ENCODE data around the gene LRIG1.

DNA sequence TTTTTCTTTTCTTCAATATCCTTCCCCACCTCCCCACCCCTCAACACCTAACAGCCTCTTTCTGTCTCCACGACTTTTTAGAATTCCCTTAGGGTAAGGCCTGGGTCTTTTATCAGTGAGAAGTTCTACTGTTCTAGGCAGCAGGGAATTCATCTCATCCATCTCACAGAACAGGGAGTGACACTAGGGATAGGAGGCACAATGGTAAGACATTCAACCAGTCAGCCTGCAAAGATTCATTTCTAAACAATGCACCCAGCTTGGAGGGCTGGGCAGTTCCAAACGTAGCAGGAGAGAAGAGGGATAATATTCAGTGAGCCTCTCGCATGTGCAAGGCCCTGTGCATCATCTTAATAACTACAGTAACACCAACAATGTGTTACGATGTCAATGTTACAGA lies 43.6 kb downstream of the LRIG1 start:
- TF ChIP-seq, protein P1, sequence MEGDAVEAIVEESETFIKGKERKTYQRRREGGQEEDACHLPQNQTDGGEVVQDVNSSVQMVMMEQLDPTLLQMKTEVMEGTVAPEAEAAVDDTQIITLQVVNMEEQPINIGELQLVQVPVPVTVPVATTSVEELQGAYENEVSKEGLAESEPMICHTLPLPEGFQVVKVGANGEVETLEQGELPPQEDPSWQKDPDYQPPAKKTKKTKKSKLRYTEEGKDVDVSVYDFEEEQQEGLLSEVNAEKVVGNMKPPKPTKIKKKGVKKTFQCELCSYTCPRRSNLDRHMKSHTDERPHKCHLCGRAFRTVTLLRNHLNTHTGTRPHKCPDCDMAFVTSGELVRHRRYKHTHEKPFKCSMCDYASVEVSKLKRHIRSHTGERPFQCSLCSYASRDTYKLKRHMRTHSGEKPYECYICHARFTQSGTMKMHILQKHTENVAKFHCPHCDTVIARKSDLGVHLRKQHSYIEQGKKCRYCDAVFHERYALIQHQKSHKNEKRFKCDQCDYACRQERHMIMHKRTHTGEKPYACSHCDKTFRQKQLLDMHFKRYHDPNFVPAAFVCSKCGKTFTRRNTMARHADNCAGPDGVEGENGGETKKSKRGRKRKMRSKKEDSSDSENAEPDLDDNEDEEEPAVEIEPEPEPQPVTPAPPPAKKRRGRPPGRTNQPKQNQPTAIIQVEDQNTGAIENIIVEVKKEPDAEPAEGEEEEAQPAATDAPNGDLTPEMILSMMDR (IDR thresholded peaks at IDR 0.05; ENCODE audit: poor library complexity) = no peak
- TF ChIP-seq EZH2phosphoT487 (IDR thresholded peaks at IDR 0.05; ENCODE audit: low read depth, severe bottlenecking, unreplicated experiment) = no peak
